ENCODE measurements around the gene ESYT2. TPM values are rescaled to one million over a fixed set of nuclear protein-coding genes. Genes with fewer than 3 reads are reported as not detected.
A peak's percentile ranks its signal among the peaks of the same experiment; 100 is the strongest.

The ESYT2 gene
- polyA plus RNA-seq, 3 donors = 14.0 to 24.1 (median 22.0) TPM

DNA sequence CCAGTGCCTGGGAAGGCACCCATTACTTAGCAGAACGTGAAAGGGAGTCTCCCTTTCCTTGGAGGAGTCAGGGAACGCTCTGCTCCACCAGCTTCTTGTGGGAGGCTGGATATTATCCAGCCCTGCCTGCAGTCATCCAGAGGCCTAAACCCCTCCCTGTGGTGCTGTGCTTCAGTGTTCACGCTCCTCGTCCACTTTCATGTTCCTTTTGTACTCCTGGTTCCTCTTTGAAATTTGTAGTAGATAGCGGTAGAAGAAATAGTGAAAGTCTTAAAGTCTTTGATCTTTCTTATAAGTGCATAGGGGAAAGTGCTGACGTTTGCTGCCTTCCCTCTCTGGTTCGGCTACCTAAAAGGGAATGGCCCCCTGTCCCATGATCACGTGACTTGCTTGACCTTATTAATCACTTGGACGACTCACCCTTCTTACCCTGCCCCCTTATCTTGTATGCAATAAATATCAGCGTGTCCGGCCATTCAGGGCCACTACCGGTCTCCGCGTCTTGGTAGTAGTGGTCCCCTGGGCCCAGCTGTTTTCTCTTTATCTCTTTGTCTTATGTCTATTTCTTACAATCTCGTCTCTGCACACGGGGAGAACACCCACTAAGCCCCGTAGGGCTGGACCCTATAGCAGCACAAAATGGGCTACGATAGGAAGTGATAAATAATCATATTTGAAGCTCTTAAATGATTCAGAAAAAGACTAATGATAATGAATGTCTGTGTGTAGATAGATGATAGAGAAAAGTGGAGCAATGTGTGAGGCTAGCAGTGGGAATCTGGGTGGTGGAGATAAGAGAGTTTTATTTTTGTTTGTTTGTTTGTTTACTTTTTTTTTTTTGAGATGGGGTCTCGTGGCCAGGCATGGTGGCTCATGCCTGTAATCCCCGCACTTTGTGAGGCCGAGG is 5.8 kb upstream of the ESYT2 start:
- Mint-ChIP-seq H3K9me3 (peaks cover 0 to 3% (median 2%) of the 10 kb centered on the region in 7 donors), H3K4me3 (no peak overlapping the region), H3K27me3 (ENCODE audit: low read depth in 3 of 3) (peaks cover 0 to 3% (median 0%) of the 10 kb centered on the region in 3 donors), H3K4me1 (peaks cover 18% of the 10 kb centered on the region), H3K27ac (peak overlapping the region in 4 of 7 donors; percentile 10 to 70 (median 30)), H3K36me3 (no peaks in the 10 kb centered on the region)
- no peak overlapping the region for H3K4me3 ChIP-seq (replicated peaks in 1 of 3; ENCODE audit: low read depth in 2 of 3, low read length in 3 of 3)
- no peaks in the 10 kb centered on the region for H4K20me1 ChIP-seq (ENCODE audit: insufficient read depth, low read length)
- no peaks in the 10 kb centered on the region for H3K27me3 ChIP-seq (ENCODE audit: control insufficient read depth in 2 of 2, insufficient read depth in 2 of 2, low read length in 2 of 2)
- H3K9me3 ChIP-seq (replicated peaks in 1 of 2; ENCODE audit: control insufficient read depth in 1 of 2, insufficient read depth in 1 of 2, low read length in 2 of 2) = no peaks in the 10 kb centered on the region
- H3K27ac ChIP-seq (ENCODE audit: low read depth in 1 of 2, low read length in 2 of 2) = no peak overlapping the region
- DNase-seq = peak in 1 of 3 donors; percentile 69
- peaks cover 5% of the 10 kb centered on the region for H3K79me2 ChIP-seq (ENCODE audit: insufficient read depth, low read length)
- H3K4me2 ChIP-seq (replicated peaks; ENCODE audit: extremely low read depth, low read length, poor library complexity, severe bottlenecking) = no peak overlapping the region
- no peak overlapping the region for H3K9ac ChIP-seq (ENCODE audit: insufficient read depth, low read length, poor library complexity, severe bottlenecking)
- no peaks in the 10 kb centered on the region for H3K36me3 ChIP-seq (replicated peaks in 1 of 2; ENCODE audit: control insufficient read depth in 1 of 2, insufficient read depth in 2 of 2, low read length in 2 of 2)
- WGBS (ENCODE audit: insufficient coverage) = 77% methylated on average over 12 of the region's 21 CpGs
- intact Hi-C loops (cut with micrococcal nuclease) = no loop called here
- H2AFZ ChIP-seq (ENCODE audit: insufficient read depth, low read depth, low read length, poor library complexity, severe bottlenecking) = peak overlapping the region; percentile 41
- TF ChIP-seq, protein P1, sequence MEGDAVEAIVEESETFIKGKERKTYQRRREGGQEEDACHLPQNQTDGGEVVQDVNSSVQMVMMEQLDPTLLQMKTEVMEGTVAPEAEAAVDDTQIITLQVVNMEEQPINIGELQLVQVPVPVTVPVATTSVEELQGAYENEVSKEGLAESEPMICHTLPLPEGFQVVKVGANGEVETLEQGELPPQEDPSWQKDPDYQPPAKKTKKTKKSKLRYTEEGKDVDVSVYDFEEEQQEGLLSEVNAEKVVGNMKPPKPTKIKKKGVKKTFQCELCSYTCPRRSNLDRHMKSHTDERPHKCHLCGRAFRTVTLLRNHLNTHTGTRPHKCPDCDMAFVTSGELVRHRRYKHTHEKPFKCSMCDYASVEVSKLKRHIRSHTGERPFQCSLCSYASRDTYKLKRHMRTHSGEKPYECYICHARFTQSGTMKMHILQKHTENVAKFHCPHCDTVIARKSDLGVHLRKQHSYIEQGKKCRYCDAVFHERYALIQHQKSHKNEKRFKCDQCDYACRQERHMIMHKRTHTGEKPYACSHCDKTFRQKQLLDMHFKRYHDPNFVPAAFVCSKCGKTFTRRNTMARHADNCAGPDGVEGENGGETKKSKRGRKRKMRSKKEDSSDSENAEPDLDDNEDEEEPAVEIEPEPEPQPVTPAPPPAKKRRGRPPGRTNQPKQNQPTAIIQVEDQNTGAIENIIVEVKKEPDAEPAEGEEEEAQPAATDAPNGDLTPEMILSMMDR (IDR thresholded peaks at IDR 0.05) = no peak
- H3K4me1 ChIP-seq (ENCODE audit: control insufficient read depth in 1 of 2, insufficient read depth in 2 of 2, low read length in 2 of 2) = peaks cover 6 to 7% of the 10 kb centered on the region in 2 donors

DNA sequence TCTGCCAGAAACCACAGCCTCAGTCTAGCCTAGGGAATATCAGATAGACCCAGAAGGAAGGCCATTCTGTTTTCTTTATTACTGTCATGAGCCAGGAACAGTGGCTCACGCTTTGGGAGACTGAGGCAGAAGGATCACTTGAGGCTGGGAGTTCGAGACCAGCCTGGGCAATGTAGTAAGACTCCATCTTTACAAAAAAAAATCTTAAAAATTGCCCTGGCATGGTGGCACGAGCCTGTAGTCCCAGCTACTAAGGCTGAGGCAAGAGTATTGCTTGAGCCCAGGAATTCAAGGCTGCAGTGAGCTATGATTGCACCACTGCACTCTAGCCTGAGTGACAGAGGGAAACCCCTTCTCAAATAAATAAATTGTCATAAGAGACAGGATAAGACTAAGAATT is 3.7 kb upstream of the ESYT2 start:
- WGBS (ENCODE audit: insufficient coverage) = 86% methylated on average over 1 of the region's 3 CpGs
- H3K27ac Mint-ChIP-seq = no peak overlapping the region
- no peak overlapping the region for H3K4me3 Mint-ChIP-seq

More for the DNA sequence above, 3.7 kb upstream of the ESYT2 start:
- Mint-ChIP-seq H3K36me3 (no peaks in the 10 kb centered on the region), H3K27me3 (ENCODE audit: low read depth in 3 of 3) (peaks cover 0 to 3% (median 0%) of the 10 kb centered on the region in 3 donors), H3K4me1 (peaks cover 19% of the 10 kb centered on the region), H3K9me3 (peaks cover 0 to 3% (median 2%) of the 10 kb centered on the region in 7 donors)
- H3K79me2 ChIP-seq (ENCODE audit: insufficient read depth, low read length) = peaks cover 17% of the 10 kb centered on the region
- H3K36me3 ChIP-seq (replicated peaks in 1 of 2; ENCODE audit: control insufficient read depth in 1 of 2, insufficient read depth in 2 of 2, low read length in 2 of 2) = no peaks in the 10 kb centered on the region
- no peak overlapping the region for H3K9ac ChIP-seq (ENCODE audit: insufficient read depth, low read length, poor library complexity, severe bottlenecking)
- no peaks in the 10 kb centered on the region for H3K27me3 ChIP-seq (ENCODE audit: control insufficient read depth in 2 of 2, insufficient read depth in 2 of 2, low read length in 2 of 2)
- H2AFZ ChIP-seq (ENCODE audit: insufficient read depth, low read depth, low read length, poor library complexity, severe bottlenecking) = no peak overlapping the region
- no peak overlapping the region for H3K4me2 ChIP-seq (replicated peaks; ENCODE audit: extremely low read depth, low read length, poor library complexity, severe bottlenecking)
- H4K20me1 ChIP-seq (ENCODE audit: insufficient read depth, low read length) = peaks cover 6% of the 10 kb centered on the region
- TF ChIP-seq, protein P1 (IDR thresholded peaks at IDR 0.05) = no peak
- H3K27ac ChIP-seq (ENCODE audit: low read depth in 1 of 2, low read length in 2 of 2) = no peak overlapping the region
- intact Hi-C loops (cut with micrococcal nuclease) = no loop called here
- DNase-seq = no peak
- no peak overlapping the region for H3K4me3 ChIP-seq (replicated peaks in 1 of 3; ENCODE audit: low read depth in 2 of 3, low read length in 3 of 3)
- peaks cover 8 to 11% of the 10 kb centered on the region in 2 donors for H3K4me1 ChIP-seq (ENCODE audit: control insufficient read depth in 1 of 2, insufficient read depth in 2 of 2, low read length in 2 of 2)
- no peaks in the 10 kb centered on the region for H3K9me3 ChIP-seq (replicated peaks in 1 of 2; ENCODE audit: control insufficient read depth in 1 of 2, insufficient read depth in 1 of 2, low read length in 2 of 2)

Data from CD14-positive monocyte (primary cell).